Skeletal muscle tissue (tissue), 4 donors: ENCODE data around the gene SPIRE2. TPM values are rescaled to one million over a fixed set of nuclear protein-coding genes. Genes with fewer than 3 reads are reported as not detected.
"Not testable (repeated sequence)": the region's sequence is repeated elsewhere in the genome, so short reads cannot be mapped to it uniquely, and the experiment has no call there.

Source experiments
- H3K27ac ChIP-seq: one replicate; pipeline ENCODE4 v1.7.0; 2013; ENCODE audit warnings: mild to moderate bottlenecking, low read depth, low read length, inconsistent platforms
- H3K27me3 ChIP-seq, 3 donors: one replicate each; pipeline ENCODE4 v1.7.0; 2013; ENCODE audit warnings: low read length in 3 of 3; ENCODE audit not compliant: control insufficient read depth in 3 of 3, insufficient read depth in 3 of 3
- H3K36me3 ChIP-seq, 3 donors: one replicate each; pipeline ENCODE4 v1.7.0; 2013; ENCODE audit warnings: low read length in 3 of 3; ENCODE audit not compliant: control insufficient read depth in 3 of 3, insufficient read depth in 3 of 3
- H3K4me1 ChIP-seq, 3 donors: one replicate each; pipeline ENCODE4 v1.7.0; 2013; ENCODE audit warnings: low read length in 3 of 3, mild to moderate bottlenecking in 3 of 3; ENCODE audit not compliant: control insufficient read depth in 3 of 3, insufficient read depth in 3 of 3
- H3K4me3 ChIP-seq, 3 donors: one replicate each; pipeline ENCODE4 v1.7.0; 2013; ENCODE audit warnings: low read length in 3 of 3
- H3K9ac ChIP-seq, 3 donors: one replicate each; pipeline ENCODE4 v1.7.0; 2013; ENCODE audit warnings: low read length in 3 of 3, mild to moderate bottlenecking in 3 of 3, moderate library complexity in 2 of 3, low read depth in 1 of 3
- H3K9me3 ChIP-seq, 3 donors: one replicate each; pipeline ENCODE4 v1.7.0; 2013; ENCODE audit warnings: low read length in 3 of 3; ENCODE audit not compliant: control insufficient read depth in 3 of 3
- total RNA-seq: library from RNA; depleted of rRNA; stranded (reverse); fragments of >200 nt; gene quantifications from one replicate; pipeline ENCODE4 v1.2.3, GENCODE V29; 2014
- donor health status: Osteomylitis.

Gene SPIRE2, protein sequence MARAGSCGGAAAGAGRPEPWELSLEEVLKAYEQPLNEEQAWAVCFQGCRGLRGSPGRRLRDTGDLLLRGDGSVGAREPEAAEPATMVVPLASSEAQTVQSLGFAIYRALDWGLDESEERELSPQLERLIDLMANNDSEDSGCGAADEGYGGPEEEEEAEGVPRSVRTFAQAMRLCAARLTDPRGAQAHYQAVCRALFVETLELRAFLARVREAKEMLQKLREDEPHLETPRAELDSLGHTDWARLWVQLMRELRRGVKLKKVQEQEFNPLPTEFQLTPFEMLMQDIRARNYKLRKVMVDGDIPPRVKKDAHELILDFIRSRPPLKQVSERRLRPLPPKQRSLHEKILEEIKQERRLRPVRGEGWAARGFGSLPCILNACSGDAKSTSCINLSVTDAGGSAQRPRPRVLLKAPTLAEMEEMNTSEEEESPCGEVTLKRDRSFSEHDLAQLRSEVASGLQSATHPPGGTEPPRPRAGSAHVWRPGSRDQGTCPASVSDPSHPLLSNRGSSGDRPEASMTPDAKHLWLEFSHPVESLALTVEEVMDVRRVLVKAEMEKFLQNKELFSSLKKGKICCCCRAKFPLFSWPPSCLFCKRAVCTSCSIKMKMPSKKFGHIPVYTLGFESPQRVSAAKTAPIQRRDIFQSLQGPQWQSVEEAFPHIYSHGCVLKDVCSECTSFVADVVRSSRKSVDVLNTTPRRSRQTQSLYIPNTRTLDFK
- 2.1 TPM for total RNA-seq

DNA sequence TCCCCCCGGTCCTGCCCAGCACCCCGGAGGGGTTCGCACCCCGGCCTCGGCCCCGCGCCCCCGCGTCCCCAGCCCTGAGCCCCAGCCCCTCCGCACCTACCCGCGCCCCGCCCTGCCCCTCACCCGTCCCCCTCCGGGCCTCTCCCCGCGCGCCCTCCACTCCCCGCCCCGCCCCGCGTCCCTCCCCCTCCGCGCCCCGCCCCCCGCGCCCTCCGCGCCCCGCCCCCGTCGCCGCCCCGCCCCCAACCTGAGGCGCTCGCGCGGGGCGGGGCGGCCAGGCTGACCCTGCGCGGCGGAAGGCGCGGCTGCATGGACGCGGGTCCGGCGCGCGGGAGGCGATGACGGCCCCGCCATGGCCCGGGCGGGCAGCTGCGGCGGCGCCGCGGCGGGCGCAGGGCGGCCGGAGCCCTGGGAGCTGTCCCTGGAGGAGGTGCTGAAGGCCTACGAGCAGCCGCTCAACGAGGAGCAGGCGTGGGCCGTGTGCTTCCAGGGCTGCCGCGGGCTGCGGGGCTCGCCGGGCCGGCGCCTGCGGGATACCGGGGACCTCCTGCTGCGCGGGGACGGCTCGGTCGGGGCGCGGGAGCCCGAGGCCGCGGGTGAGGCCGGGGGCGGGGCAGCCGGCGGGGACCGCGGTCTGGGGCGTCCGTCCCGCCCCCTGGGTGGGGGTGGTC lies at the start of gene SPIRE2:
SPIRE2 (plus strand) TSS at position 277 of the 671 bp plus-strand sequence; CDS start at position 353, 76 bp downstream.
- peaks cover 4 to 41% (median 18%) of the 10 kb centered on the region in 3 donors for H3K27me3 ChIP-seq
- H3K9me3 ChIP-seq, result no peaks in the 10 kb centered on the region
- no peaks in the 10 kb centered on the region for H3K36me3 ChIP-seq
- H3K27ac ChIP-seq, result no peak within 1 kb of the TSS
- peaks cover 0 to 5% (median 2%) of the 10 kb centered on the region in 3 donors for H3K4me1 ChIP-seq
- H3K9ac ChIP-seq, result peak within 1 kb of the TSS in 1 of 3 donors; percentile 25
- H3K4me3 ChIP-seq, result peak within 1 kb of the TSS; percentile 13 to 43 (median 29)

DNA sequence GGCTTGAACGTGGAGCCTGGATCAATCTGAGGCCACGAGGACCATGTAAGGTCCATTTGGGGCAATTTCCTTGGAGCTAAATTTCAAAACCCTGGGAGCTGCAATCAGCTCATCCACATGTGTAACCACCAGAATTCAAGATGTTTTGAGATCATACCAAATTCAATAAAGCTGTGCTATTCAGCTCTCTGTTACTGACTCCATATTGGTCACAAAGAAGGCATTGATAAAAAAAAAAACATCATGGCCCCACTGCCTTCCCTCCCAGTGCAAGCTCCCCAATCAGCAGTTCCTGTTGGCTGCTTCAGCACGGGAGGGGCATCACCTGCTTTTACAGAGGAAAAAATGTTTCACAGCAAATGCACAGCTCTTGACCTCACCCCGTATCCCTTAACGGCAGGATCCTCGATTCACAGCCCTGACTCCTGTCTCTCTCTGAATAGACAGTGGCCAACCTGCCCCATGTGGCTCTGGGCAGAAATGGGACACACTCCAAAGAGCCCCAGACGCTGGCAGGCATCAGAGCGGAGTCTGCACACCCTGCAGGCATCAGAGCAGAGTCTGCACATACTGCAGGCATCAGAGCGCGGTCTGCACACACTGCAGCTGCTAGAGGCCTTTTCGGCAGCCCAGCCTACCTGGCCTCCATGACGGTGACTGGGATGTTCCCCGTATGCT lies 48.9 kb upstream of the SPIRE2 start:
- no peaks in the 10 kb centered on the region for H3K36me3 ChIP-seq
- H3K9ac ChIP-seq, result no peak overlapping the region
- H3K27ac ChIP-seq, result no peak overlapping the region
- no peaks in the 10 kb centered on the region for H3K9me3 ChIP-seq
- no peak overlapping the region for H3K4me3 ChIP-seq
- H3K27me3 ChIP-seq, result no peaks in the 10 kb centered on the region
- no peaks in the 10 kb centered on the region for H3K4me1 ChIP-seq

GRCh38 chr16:89779909-89780305 lies 48.4 kb upstream of the SPIRE2 start:
- no peaks in the 10 kb centered on the region for H3K27me3 ChIP-seq
- H3K4me1 ChIP-seq, result no peaks in the 10 kb centered on the region
- H3K9ac ChIP-seq, result no peak overlapping the region
- H3K27ac ChIP-seq, result no peak overlapping the region
- H3K36me3 ChIP-seq, result no peaks in the 10 kb centered on the region
- H3K9me3 ChIP-seq, result no peaks in the 10 kb centered on the region
- no peak overlapping the region for H3K4me3 ChIP-seq

- no peaks in the 10 kb centered on the region for H3K9me3 ChIP-seq
These were observed 45.8 kb upstream of the SPIRE2 start for GRCh38 chr16:89782489-89782888.

GRCh38 chr16:89783952-89784351 lies 44.3 kb upstream of the SPIRE2 start:
- H3K27me3 ChIP-seq, H3K27ac ChIP-seq, H3K36me3 ChIP-seq, H3K4me3 ChIP-seq, H3K9me3 ChIP-seq, H3K4me1 ChIP-seq, H3K9ac ChIP-seq: not testable (repeated sequence)

More at GRCh38 chr16:89782489-89782888, 45.8 kb upstream of the SPIRE2 start:
- Histone ChIP-seq H3K36me3 (no peaks in the 10 kb centered on the region), H3K9ac (no peak overlapping the region), H3K27me3 (no peaks in the 10 kb centered on the region), H3K4me1 (no peaks in the 10 kb centered on the region), H3K4me3 (no peak overlapping the region), H3K27ac (no peak overlapping the region)

DNA sequence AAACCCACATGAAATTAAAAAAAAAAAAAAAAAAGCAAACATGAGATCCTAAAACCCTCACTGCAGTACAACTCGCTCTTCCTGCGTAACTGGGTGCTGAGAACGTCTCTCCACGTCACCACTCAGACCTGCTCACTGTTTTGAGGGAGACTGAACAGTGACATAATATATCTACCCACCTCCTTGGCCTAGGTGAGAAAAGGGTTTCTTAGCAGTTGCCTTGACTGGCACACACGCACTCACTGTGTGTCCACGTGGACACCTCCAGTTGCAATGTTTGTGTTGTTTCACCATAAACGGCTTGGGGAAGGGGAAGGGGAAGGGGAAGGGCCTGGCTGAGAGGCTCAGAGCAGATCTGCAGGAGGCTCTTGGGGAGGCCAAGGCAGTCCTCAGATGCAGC lies 43.9 kb upstream of the SPIRE2 start:
- Histone ChIP-seq H3K4me1 (no peaks in the 10 kb centered on the region), H3K9ac (no peak overlapping the region), H3K27ac (no peak overlapping the region), H3K4me3 (no peak overlapping the region), H3K27me3 (no peaks in the 10 kb centered on the region), H3K9me3 (no peaks in the 10 kb centered on the region), H3K36me3 (no peaks in the 10 kb centered on the region)

- Histone ChIP-seq H3K27me3 (no peaks in the 10 kb centered on the region), H3K27ac (no peak overlapping the region), H3K36me3 (no peaks in the 10 kb centered on the region), H3K4me3 (no peak overlapping the region), H3K4me1 (no peaks in the 10 kb centered on the region), H3K9ac (no peak overlapping the region), H3K9me3 (no peaks in the 10 kb centered on the region)
These were observed 42.6 kb upstream of the SPIRE2 start for GRCh38 chr16:89785523-89786155.

DNA sequence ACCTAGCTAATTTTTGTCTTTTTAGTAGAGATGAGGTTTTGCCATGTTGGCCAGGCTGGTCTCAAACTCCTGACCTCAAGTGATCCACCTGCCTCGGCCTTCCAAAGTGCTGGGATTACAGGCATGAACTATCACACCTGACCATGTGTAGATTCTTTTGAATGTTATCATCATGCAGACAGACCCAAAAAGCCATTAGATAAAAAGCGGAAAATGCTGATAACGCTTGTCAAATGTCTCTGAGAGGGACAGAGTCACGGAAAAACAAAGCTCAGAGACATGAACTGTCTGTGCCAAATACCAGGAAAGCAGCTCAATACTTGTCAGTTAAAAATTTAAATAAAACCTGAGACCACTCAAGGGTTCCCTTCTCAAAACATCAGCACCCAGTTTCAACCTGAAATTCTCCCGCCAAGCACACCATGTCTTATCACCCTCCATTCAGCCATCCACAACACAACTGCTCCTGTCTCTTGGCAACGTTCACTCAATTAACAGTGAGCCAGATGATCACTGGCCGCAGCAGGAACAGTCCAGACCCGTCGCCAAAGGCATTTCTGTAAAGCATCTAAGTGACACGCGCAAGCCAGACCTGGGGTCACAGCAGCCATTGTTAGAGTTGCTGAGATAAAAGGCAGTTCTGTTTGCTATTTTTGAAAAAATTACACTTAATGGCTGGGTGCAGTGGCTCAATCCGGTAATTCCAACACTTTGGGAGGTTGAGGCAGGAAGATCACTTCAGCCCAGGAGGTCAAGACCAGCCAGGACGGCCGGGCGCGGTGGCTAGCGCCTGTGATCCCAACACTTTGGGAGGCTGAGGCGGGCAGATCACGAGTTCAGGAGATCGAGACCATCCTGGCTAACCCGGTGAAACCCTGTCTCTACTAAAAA lies 41.6 kb upstream of the SPIRE2 start:
- no peak overlapping the region for H3K27ac ChIP-seq
- H3K36me3 ChIP-seq, result no peaks in the 10 kb centered on the region
- no peaks in the 10 kb centered on the region for H3K27me3 ChIP-seq
- H3K9me3 ChIP-seq, result no peaks in the 10 kb centered on the region
- H3K9ac ChIP-seq, result no peak overlapping the region
- no peaks in the 10 kb centered on the region for H3K4me1 ChIP-seq
- H3K4me3 ChIP-seq, result no peak overlapping the region

- no peaks in the 10 kb centered on the region for H3K4me1 ChIP-seq
- H3K36me3 ChIP-seq, result no peaks in the 10 kb centered on the region
- no peaks in the 10 kb centered on the region for H3K27me3 ChIP-seq
- no peaks in the 10 kb centered on the region for H3K9me3 ChIP-seq
- H3K4me3 ChIP-seq, result no peak overlapping the region
- no peak overlapping the region for H3K9ac ChIP-seq
- no peak overlapping the region for H3K27ac ChIP-seq
These were observed 40.9 kb upstream of the SPIRE2 start for GRCh38 chr16:89787365-89787805.
